Endothelial cell of umbilical vein (primary cell): ENCODE data around the gene XAF1. TPM values are rescaled to one million over a fixed set of nuclear protein-coding genes. Genes with fewer than 3 reads are reported as not detected.

ENCODE experiments used
- BruUV-seq: library from RNA; stranded (reverse); fragments of 400-500 nt; replicated peaks from 2 replicates; lab custom pipeline; 2021; lab: Mats Ljungman, UMichigan
- CTCF ChIA-PET: fragments of 300-600, 350-600 bp; sonication (Branson Sonifier 250); formaldehyde crosslinking; loops from one replicate; lab custom pipeline; 2021; ENCODE audit warnings: antibody characterized with exemption, inconsistent platforms; lab: Charles Lee
- POLR2A ChIA-PET: fragments of 300-600, 350-600 bp; sonication (Branson Sonifier 250); formaldehyde crosslinking; loops from one replicate; lab custom pipeline; 2021; ENCODE audit warnings: antibody characterized with exemption, inconsistent platforms; lab: Charles Lee
- DNase-seq: peaks from one replicate; pipeline ENCODE4 v3.0.0-alpha.2; 2011; ENCODE audit warnings: low read depth, low spot score
- FAIRE-seq: peaks from 2 replicates; lab custom pipeline; 2011; peaks lifted over from hg19 to GRCh38; lab: Jason Lieb, UNC
- H2AFZ ChIP-seq: 2 replicates; pipeline ENCODE4 v1.6.0; 2012; ENCODE audit warnings: low read depth, low read length, control low read depth, inconsistent platforms
- H3K27ac ChIP-seq: 2 replicates; pipeline ENCODE4 v1.5.1; 2011; ENCODE audit warnings: low read depth, mild to moderate bottlenecking, control low read depth, low read length, moderate library complexity; ENCODE audit not compliant: insufficient read depth
- H3K27me3 ChIP-seq, 2 experiments: 2 replicates each; pipeline versions ENCODE4 v1.6.0 to v1.6.1; 2011; ENCODE audit warnings: low read length in 2 of 2, mixed read lengths in 1 of 2; ENCODE audit not compliant: control insufficient read depth in 2 of 2, insufficient read depth in 2 of 2
- H3K36me3 ChIP-seq, 2 experiments: 2 replicates in 1 of 2; 3 replicates in 1 of 2; pipeline ENCODE4 v1.5.1; 2011; ENCODE audit warnings: low read length in 2 of 2, mild to moderate bottlenecking in 1 of 2, moderate library complexity in 1 of 2; ENCODE audit not compliant: control insufficient read depth in 2 of 2, insufficient read depth in 2 of 2; ENCODE audit errors: extremely low read depth in 1 of 2
- H3K4me1 ChIP-seq: 3 replicates; pipeline ENCODE4 v1.5.1; 2011; ENCODE audit warnings: mild to moderate bottlenecking, low read length; ENCODE audit not compliant: control insufficient read depth, insufficient read depth; ENCODE audit errors: extremely low read depth
- H3K4me2 ChIP-seq: 2 replicates; pipeline ENCODE4 v1.6.1; 2011; ENCODE audit warnings: low read length, control low read depth, mixed read lengths; ENCODE audit not compliant: insufficient read depth
- H3K4me3 ChIP-seq, 3 experiments: fragments of 200-600 bp in 1 of 3; sonication (generic), shearing (Covaris generic) in 1 of 3; replicated peaks in 1 of 3; 2 replicates each; pipeline ENCODE4 v1.5.1; 2011 to 2016; ENCODE audit warnings: control low read depth in 3 of 3, low read length in 3 of 3, mild to moderate bottlenecking in 2 of 3, inconsistent platforms in 1 of 3, low read depth in 1 of 3, moderate library complexity in 1 of 3; ENCODE audit not compliant: insufficient read depth in 1 of 3
- H3K79me2 ChIP-seq: 2 replicates; pipeline ENCODE4 v1.6.0; 2012; ENCODE audit warnings: low read length, inconsistent platforms; ENCODE audit not compliant: control insufficient read depth, insufficient read depth
- H3K9ac ChIP-seq: replicated peaks from 2 replicates; pipeline ENCODE3; 2011; ENCODE audit warnings: low read length, control low read depth; ENCODE audit not compliant: insufficient read depth; ENCODE audit errors: extremely low read depth
- H3K9me1 ChIP-seq: replicated peaks from 3 replicates; pipeline ENCODE4 v1.6.0; 2011; ENCODE audit warnings: mild to moderate bottlenecking, low read length; ENCODE audit not compliant: control insufficient read depth, insufficient read depth; ENCODE audit errors: extremely low read depth
- H3K9me3 ChIP-seq: replicated peaks from 2 replicates; pipeline ENCODE4 v1.5.1; 2012; ENCODE audit warnings: low read length, inconsistent platforms; ENCODE audit not compliant: control insufficient read depth, insufficient read depth
- H4K20me1 ChIP-seq: replicated peaks from 2 replicates; pipeline ENCODE3; 2011; ENCODE audit warnings: mild to moderate bottlenecking, low read length; ENCODE audit not compliant: control insufficient read depth, insufficient read depth; ENCODE audit errors: extremely low read depth
- CTCF ChIP-seq, 2 donors: IDR thresholded peaks; 1 replicate in 1 of 2; 2 replicates in 1 of 2; pipeline ENCODE4 v1.5.1; 2011; ENCODE audit warnings: low read length in 2 of 2, mild to moderate bottlenecking in 2 of 2, moderate library complexity in 2 of 2, control low read depth in 1 of 2, inconsistent platforms in 1 of 2, low read depth in 1 of 2; ENCODE audit not compliant: insufficient read depth in 1 of 2; ENCODE audit errors: extremely low read depth in 1 of 2
- EZH2 ChIP-seq: IDR thresholded peaks from 2 replicates; pipeline ENCODE4 v1.6.1; 2012; ENCODE audit warnings: borderline replicate concordance, low read depth, mild to moderate bottlenecking, moderate library complexity, low read length, inconsistent platforms; ENCODE audit not compliant: severe bottlenecking
- FOS ChIP-seq: IDR thresholded peaks from 2 replicates; pipeline ENCODE4 v1.6.1; 2011; ENCODE audit warnings: mild to moderate bottlenecking, low read length, moderate library complexity, borderline replicate concordance; ENCODE audit not compliant: insufficient read depth
- GATA2 ChIP-seq: IDR thresholded peaks from 2 replicates; pipeline ENCODE4 v1.7.0; 2011; ENCODE audit warnings: low read depth, mild to moderate bottlenecking, moderate library complexity, mixed read lengths, low read length; ENCODE audit not compliant: insufficient read length, insufficient read depth
- JUN ChIP-seq: IDR thresholded peaks from 2 replicates; pipeline ENCODE4 v1.6.1; 2011; ENCODE audit warnings: borderline replicate concordance, low read depth; ENCODE audit not compliant: insufficient read length, insufficient read depth
- MAX ChIP-seq: IDR thresholded peaks from 2 replicates; pipeline ENCODE4 v1.6.1; 2011; ENCODE audit not compliant: insufficient read depth, insufficient read length
- MYC ChIP-seq: IDR thresholded peaks from one replicate; pipeline ENCODE4 v1.6.1; 2011; ENCODE audit warnings: mild to moderate bottlenecking, low read depth, low read length
- POLR2A ChIP-seq: IDR thresholded peaks from 2 replicates; pipeline ENCODE4 v1.6.1; 2012; ENCODE audit warnings: low read depth, mild to moderate bottlenecking, control low read depth, low read length
- POLR2AphosphoS5 ChIP-seq: IDR thresholded peaks from 2 replicates; pipeline ENCODE4 v1.6.1; 2012; ENCODE audit warnings: low read depth, mild to moderate bottlenecking, control low read depth, low read length, moderate library complexity; ENCODE audit not compliant: insufficient read depth
- dilution Hi-C: fragments of 300-500 bp; cut with MboI; formaldehyde crosslinking; loops from one replicate; pipeline ENCODE4 v1.15.0; 2019; ENCODE audit warnings: low sequenced_read_pairs; ENCODE audit not compliant: extremely low pct_ligation_motif_present
- intact Hi-C: fragments of 100-400 bp; cut with micrococcal nuclease; formaldehyde crosslinking; loops from one replicate; pipeline ENCODE4 v1.10.0; 2022
- polyA plus RNA-seq, 4 experiments: library from polyadenylated mRNA; depleted of rRNA in 3 of 4; stranded (reverse) in 3 of 4; unstranded in 1 of 4; fragments of >200 nt; gene quantifications; 2 replicates each; pipeline versions ENCODE4 v1.2.1 to v1.2.3, GENCODE V29; 2011 to 2012; ENCODE audit warnings: missing spikeins in 1 of 4
- total RNA-seq: library from RNA; stranded (reverse); gene quantifications from 2 replicates; pipeline ENCODE4 v1.2.3, GENCODE V29; 2021

Gene XAF1
- total and polyA plus RNA-seq, 2 donors (not counting 3 experiments of a cell fraction or from before 2014, with no cell fraction given) = 6.3 to 21.5 TPM

GRCh38 chr17:6721744-6722143 lies 34.1 kb upstream of the XAF1 start:
- no TSS peak for BruUV-seq

GRCh38 chr17:6724009-6724408 lies 31.8 kb upstream of the XAF1 start:
- Histone ChIP-seq H3K4me1 (no peaks in the 10 kb centered on the region), H2AFZ (no peak overlapping the region), H3K27me3 (peaks cover 2 to 10% of the 10 kb centered on the region in 2 experiments), H3K4me2 (no peak overlapping the region), H3K9me1 (no peaks in the 10 kb centered on the region), H3K9ac (no peak overlapping the region), H4K20me1 (no peaks in the 10 kb centered on the region), H3K27ac (no peak overlapping the region), H3K79me2 (no peaks in the 10 kb centered on the region), H3K4me3 (no peak overlapping the region), H3K36me3 (no peaks in the 10 kb centered on the region), H3K9me3 (no peaks in the 10 kb centered on the region)
- BruUV-seq = no TSS peak
- FAIRE-seq (no peak), DNase-seq (no peak)
- intact Hi-C loops = no loop called here
- POLR2A ChIA-PET = no interaction called here
- TF ChIP-seq POLR2A (no peak), MAX (no peak), POLR2AphosphoS5 (no peak), CTCF (IDR thresholded peaks at IDR 0.05; ENCODE audit: extremely low read depth in 1 of 2, insufficient read depth in 1 of 2, low read depth in 1 of 2, low read length in 2 of 2) (no peak), JUN (no peak), GATA2 (no peak), FOS (no peak), MYC (no peak), EZH2 (no peak)
- CTCF ChIA-PET = no interaction called here
- dilution Hi-C loops = no loop called here

More at GRCh38 chr17:6721744-6722143, 34.1 kb upstream of the XAF1 start:
- H3K4me1 ChIP-seq = no peaks in the 10 kb centered on the region
- dilution Hi-C loops = no loop called here
- ChIA-PET CTCF (no interaction called here), POLR2A (no interaction called here)
- DNase-seq (no peak), FAIRE-seq (no peak)
- no peaks in the 10 kb centered on the region for H3K9me3 ChIP-seq
- peaks cover 0 to 8% of the 10 kb centered on the region in 2 experiments for H3K27me3 ChIP-seq
- intact Hi-C loops = no loop called here
- no peaks in the 10 kb centered on the region for H3K79me2 ChIP-seq
- no peak overlapping the region for H3K27ac ChIP-seq
- no peaks in the 10 kb centered on the region for H3K36me3 ChIP-seq
- no peak overlapping the region for H2AFZ ChIP-seq
- no peak overlapping the region for H3K4me2 ChIP-seq
- no peak for TF ChIP-seq FOS
- H4K20me1 ChIP-seq = no peaks in the 10 kb centered on the region
- H3K9me1 ChIP-seq = no peaks in the 10 kb centered on the region
- H3K4me3 ChIP-seq = no peak overlapping the region
- no peak overlapping the region for H3K9ac ChIP-seq
